ENCODE data around the gene INO80B.
"Not testable (repeated sequence)": the region's sequence is repeated elsewhere in the genome, so short reads cannot be mapped to it uniquely, and the experiment has no call there.

The INO80B gene

DNA sequence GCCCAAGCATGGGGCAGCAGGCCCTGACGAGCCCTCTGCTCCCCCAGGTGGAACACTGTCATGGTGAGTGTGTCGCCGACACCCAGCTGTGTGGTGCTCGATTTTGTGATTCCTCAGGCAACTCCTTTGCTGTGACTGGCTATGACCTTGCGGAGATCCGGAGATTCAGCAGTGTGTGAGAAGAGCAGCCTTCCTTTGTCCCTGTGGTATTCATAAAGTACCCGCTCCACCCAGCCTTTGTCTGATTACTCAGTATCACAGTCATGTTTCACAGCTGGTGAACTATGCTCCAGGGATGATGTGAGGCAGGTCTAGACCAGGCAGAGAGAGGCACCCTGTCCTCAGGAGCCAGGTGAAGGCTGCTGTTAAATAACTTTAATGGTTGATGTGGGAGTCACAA, 29.4 kb upstream of the INO80B start:
- DNase-seq (ENCODE audit: low read depth in 2 of 3, low spot score in 2 of 3), result no peak

DNA sequence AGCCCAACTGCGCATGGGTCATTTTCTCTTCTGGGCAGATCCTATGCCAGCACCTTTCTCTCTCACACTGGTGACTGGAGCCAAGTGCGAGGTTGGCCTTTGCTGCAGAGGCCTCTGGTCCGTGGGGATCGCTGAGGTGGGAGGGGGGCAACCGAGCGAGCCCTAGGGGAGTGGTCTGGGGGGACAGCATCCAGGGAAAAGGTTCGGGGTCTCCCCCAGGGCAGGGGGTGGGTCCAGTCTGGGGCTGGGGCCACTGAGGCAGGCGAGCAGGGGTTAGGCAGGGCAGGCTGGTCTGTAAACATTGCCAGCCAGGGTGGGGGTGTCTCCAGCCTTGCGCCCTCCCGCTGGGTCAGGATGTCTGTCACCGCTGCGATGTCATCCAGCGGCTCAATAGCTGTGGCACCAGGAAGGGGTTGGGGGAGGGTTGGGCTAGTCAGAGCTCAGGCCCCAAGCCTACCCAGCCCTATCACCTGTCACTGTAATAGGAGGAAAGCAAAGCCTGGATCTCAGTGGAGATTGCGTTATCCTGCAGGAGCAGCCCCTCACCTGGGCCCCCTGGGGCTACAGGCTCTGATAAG, 28.6 kb upstream of the INO80B start:
- DNase-seq (ENCODE audit: low read depth in 2 of 3, low spot score in 2 of 3), result no peak

DNA sequence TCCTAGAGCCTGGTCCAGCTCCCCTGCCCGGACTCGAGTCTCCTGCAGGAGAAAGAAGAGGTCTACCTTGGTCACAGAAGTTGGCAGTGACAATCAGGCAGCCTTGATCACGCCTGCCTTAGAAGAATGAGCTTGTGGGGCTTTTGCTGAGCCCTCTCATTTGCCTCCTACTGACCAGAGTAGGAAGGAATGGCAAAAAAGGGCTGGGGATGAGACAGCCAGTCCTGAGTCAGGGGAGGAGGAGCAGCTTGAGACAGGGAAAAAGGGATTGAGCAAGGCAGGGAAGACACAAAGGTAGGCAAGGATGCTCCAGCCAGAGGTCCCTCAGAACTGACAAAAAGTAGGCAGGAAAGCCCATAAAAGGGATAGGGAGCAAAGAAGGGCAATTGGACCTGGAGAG, 27.3 kb upstream of the INO80B start:
- no peak for DNase-seq (ENCODE audit: low read depth in 2 of 3, low spot score in 2 of 3)

DNA sequence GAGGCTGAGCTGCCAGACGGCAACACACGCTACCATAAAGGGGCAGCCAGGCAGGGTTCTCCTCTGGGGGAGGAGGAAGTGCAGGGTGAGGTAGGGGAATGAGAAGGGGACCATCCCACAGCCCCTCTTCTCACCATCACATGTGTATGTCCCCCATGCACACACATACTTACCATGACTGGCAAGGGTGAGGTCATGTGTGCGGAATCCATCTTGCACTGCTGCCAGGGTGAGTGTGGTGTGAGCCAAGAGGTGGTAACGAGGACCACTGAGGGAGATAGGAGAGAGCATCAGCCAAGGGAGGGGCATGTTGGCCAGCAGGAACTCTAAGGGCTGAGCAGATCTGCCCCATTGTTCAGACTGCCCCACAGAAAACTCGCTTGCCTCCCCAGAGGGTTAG, 26.2 kb upstream of the INO80B start:
- DNase-seq (ENCODE audit: low read depth in 2 of 3, low spot score in 2 of 3), result no peak

DNA sequence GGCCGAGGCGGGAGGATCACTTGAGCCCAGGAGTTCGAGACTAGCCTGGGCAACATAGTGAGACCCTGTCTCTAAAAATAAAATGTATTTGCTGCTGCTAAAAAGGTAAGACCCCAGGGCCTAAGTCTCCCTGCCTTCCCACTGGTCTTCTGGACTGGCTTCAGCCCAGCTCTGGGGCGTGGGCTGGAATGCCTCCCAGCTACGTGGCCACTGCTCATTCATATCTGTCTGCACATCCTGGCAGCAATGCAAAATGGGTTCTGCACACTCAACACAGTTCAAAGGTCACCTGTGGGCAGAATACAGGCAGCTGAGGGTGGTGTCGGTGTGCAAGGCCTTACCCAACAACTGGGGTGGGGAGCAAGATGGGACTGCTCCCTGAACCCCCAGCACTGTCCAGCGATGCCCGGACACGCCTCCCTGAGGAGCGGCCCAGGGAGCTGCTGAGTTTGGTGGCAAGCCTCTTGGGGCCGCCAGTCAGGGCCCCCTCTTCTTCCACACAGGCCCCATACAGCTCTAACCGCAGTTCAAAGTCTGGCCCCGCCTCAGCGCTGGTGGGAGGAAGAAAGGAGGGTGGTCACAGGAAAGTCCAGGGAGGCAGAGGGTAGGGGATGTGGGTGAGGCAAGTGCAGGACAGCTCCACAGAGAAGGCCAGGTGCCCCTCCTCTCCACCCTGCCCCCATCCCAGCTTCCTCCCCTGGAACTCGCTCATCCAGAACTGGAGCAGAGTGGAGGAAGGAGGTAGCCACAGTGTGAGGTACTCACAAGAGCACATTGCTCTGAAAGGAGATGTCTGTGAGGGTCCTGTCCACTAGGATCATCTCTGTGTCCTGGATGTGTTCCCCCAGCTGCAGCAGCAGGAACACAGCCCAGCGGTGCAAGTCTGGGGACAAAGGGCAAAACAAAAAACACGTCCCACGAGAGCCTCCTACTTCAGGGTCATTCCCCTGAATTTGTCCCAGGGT, 25.1 kb upstream of the INO80B start:
- DNase-seq (ENCODE audit: low read depth in 2 of 3, low spot score in 2 of 3), result no peak

DNA sequence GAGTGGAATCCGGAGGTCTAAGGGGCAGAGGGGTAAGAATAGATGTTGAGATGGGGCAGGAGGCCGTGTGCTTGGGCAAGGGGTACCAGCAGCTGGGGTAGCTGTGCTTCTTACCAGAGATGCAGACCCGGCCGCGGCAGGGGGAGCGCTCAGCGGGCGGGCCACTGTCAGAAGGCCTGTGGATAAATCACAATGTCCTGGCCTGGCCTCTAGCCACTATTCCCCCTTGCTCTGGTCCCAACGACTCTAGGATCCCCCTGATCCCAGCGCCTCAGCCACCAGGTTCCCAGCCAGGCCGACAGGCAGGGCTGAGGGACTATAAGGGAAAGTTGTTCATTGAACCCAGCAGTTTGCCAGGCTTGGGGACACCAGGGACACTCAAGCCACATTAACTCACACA, 24.4 kb upstream of the INO80B start:
- DNase-seq (ENCODE audit: low read depth in 2 of 3, low spot score in 2 of 3), result no peak

DNA sequence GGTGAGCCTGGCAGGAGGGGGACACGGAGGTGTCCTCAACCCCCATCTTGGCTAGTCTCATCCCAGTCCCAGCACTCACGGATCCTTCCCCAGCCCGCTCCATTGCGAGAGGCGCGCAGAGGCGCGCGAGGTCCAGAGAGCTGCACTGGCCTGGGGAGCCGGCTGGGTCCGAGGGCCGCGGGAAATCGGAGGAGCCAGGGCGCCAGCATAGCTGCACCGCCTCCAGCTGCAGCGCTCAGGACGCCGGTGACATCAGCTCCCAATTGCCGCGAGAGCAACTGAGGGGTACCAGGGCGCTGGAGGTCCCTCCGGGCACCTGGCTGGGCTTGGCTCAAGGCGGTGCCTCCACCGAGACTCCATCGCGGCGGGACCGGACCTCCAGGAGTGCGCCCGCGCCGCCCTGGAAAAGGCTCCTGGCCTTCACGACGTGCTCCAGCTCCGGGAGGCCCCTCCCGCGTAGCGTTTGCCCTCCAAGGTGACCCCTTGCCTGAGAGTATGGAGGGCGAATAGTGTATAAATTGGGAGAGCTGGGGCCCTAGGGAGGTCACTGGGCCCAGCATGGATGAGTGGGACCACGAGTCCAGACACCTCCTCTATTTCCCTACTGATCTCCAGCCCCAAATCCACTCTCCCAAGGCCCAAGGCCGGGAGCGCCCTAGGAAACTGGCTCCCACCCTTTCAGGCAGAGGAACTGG, 18.6 kb upstream of the INO80B start:
- DNase-seq (ENCODE audit: low read depth in 2 of 3, low spot score in 2 of 3), result no peak

DNA sequence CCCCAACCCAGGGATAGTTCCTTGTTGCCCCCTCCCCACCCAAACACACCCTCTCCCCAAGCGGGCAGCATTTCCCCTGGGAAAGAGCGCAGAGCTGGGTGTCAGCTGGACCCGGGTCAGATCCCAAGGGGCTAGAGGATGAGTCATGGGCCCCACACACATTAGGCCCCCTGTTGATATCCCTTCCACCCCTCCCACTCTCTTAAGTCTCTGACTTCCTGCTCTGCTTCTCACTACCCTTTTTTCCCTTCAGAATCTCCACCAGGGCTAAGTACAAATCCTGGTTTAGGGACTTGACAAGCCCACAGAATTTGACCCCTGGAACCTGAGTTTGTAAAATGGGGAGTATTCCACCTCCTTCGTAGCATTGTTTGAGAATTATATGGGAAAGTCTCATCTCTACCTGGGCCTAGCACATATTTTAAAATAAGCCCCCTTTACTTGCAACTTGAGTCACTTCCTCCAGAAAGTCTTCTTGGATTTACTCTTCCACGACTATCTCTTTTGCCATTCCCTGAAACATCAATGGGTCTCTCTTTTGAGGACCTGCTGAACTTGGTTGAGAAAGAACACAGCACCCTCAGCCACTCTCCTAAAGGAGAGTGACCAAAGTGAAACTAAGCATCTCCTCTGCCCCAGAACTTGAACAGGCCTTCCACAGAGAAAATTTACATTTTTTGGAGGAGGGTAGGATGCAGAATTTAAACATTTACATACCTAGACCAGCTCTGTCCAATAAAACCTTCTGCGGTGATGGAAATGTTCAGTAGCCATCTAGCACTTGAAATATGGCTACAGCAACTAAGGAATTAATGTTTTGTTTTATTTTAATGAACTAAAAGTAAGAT, 17.8 kb upstream of the INO80B start:
- no peak for DNase-seq (ENCODE audit: low read depth in 2 of 3, low spot score in 2 of 3)

DNA sequence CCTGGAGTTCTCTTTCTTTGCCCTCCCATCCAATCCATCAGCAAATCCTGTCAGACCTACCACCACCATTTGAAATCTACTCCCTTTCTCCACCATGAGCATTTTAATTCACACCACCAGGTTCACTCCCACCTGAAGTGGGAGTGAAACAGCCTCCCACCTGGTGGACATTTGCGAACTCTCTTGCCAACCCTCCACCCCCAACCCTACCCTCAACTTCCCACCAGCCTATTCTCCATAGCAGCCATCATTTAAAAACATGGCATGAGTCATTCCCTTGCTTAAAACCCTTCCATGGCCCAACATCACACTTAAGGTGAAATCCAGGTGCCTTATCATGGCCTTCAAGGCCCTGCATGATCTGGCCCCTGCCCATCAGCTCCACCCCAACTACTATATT, 16.6 kb upstream of the INO80B start:
- DNase-seq (ENCODE audit: low read depth in 2 of 3, low spot score in 2 of 3), result no peak

DNA sequence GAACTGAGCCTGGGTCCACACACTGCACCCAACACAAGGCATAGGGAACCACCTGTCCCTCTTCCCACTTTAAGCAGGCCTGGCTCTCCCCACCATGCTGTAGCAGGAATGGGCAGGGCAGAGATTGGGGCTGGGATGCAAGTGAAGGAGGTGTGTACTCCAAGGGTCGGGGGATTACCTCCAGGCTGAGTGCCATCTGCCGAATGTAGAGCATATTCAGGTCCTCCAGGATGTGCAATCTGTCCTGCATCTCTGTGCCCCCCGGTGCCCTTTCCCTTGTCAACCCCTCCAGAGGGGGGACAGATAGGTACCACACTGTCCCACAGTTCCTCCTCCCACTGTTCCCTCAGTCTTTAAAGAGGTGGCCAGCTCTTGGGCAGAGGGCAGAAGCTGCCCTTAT, 15.5 kb upstream of the INO80B start:
- no peak for DNase-seq (ENCODE audit: low read depth in 2 of 3, low spot score in 2 of 3)

DNA sequence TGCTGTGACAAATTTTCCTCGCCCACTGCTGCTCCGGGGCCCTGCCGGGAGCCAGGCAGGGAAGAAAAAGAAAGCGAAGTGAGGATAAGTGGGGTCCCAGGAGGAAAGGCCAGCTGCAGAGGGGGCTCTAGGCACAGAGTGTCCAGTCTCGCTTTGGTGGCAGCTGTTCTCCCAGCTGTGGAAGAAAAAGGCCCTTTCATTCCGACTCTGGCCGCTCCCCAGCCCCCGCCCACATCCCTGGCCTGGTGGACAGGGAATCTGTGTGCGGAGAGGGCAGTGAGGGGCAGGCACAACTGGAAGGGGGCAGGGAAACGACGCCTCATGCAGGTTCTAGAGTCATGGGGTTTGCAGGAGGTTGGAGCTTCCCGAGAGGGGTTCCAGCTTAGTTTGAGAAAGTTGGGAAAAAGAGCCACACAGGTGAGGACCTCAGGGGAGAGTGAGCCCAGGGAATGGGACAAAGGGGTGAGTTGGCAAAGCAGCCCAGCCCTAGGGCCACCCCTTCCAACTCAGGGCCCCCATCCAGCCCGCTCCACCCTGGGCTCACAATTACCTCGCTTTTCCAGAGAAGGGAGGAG, 15.0 kb upstream of the INO80B start:
- DNase-seq (ENCODE audit: low read depth in 2 of 3, low spot score in 2 of 3), result no peak

DNA sequence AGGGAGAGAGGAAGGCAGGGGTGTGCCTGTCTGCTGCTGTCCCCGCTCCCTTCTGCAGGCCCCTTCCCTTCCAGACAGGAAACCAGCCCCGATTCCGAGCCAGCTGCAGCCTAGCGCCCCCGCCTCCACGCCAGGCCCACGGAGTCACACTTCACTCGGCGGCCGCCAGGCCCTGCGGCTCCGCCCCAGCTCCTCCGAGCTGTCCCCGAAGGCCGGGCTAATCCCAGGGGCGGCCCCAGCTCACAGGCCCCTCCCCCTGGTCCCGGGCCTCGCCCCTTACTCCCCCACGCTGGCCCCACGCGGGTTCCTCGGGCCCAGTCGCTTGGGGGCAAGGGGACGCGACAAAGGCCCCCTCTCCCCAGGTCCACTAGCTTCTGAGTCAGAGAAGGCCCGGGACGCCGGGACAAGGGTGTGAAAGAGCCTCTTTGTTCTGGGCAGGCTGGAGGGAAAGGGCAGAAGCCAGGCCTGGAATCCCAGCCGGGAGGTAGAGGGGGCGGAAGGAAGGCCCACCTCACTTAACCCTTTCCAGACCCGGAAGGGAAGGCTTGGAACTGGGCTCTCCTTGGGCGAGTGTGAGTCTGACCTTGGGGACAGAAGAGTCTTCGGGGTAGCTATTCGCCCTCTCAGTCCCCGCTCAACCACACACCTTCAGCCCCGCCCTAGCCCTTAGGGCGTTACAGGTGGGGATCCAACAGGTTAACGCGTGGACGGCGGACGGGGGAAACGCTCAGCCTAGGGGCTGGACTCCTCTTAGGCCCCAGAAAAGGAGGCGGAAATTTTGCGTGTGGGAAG, 14.3 kb upstream of the INO80B start:
- DNase-seq (ENCODE audit: low read depth in 2 of 3, low spot score in 2 of 3), result no peak

DNA sequence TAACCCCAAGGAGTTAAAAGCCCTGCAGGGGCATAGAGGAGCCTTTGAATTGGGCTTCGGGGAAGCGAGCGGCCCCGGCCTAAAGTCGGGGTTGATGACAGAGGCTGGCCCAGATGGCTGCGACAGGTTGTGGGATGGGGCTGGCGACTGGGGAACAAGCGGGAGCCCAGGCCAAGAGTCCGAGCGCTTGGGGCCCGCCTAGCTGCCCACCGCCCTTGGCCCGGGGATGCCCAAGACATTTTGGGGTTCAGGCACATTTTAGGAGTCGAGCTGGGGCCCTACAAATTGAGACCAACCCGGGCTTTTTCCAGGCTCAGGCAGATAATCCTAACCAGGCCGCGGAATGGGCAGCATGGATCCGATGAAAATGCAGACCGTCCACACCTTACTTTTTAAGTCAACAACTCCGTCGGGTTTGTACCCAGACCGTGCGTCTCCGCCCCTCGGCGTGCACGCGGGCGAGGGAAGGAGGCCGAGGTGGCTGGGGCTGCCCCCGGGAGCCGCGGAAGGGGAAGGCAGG, 13.7 kb upstream of the INO80B start:
- no peak for DNase-seq (ENCODE audit: low read depth in 2 of 3, low spot score in 2 of 3)

DNA sequence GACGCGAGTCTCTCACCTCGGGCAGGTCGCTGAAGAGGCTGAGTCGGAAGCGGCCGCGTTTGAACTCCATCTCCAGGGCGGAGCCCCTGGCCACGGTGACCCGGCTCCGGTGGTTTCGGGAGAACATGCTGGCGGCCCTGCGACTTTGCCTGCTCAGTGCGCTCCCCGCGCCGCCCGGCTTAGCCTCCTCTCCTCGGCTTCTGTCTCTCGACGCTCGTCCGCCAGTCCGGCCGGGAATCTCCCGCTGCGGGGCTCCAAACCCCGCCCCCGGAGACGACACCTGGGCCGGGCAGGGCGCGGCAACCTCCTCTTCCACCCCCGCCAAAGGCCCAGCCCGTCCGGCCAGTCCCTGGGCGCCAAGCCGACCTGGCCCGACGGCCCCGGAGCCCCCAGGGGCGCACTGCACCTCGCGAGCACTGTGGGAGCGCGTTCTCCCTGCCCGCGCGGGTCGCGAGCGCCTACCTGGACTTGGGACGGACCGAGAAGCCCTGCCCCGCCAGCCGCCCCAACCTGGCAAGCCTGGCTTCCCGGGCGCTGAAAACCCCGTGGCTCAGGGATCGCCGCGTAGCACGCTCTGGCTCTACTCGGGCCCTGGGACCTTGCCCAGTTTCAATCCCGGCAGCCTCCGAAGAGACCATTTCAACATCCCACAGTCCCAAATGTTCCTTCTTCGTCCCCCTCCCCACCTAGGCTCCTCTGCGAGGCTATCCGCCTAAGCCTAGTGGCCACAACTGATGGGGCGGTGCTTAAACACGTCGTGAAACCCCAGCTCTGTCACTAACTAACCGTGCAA, 13.0 kb upstream of the INO80B start, which contains the start of gene RTKN:
Gene RTKN, minus strand, starts transcription at position 248 of the 793 bp plus-strand sequence. Its CDS starts 121 bp downstream, at position 127.
- DNase-seq (ENCODE audit: low read depth in 2 of 3, low spot score in 2 of 3), result no peak

DNA sequence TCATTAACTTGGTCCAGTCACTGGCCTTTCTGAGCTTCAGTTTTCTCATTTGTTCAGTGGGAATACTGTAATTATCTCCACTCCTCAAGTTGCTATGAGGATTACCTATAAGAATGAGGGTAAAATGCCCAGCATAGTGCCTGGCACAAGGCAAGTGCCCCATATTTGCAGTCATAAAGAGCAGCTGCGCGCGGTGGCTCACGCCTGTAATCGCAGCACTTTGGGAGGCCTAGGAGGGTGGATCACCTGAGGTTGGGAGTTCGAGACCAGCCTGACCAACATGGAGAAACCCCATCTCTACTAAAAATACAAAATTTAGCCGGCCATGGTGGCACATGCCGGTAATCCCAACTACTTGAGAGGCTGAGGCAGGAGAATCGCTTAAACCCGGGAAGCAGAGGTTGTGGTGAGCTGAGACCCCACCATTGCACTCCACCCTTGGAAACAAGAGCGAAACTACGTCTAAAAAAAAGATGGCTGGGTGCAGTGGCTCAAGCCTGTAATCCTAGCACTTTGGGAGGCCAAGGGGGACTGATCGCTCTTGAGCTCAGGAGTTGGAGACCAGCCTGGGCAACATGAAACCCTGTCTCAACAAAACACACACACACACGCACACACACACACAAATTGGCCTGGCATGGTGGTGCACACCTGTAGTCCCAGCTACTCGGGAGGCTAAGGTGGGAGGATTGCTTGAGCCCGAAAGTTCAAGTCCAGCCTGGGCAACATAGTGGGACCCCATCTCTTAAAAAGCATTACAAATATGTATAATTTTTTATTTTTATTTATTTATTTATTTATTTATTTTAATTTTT, 12.2 kb upstream of the INO80B start:
- not testable (repeated sequence) for DNase-seq (ENCODE audit: low read depth in 2 of 3, low spot score in 2 of 3)

DNA sequence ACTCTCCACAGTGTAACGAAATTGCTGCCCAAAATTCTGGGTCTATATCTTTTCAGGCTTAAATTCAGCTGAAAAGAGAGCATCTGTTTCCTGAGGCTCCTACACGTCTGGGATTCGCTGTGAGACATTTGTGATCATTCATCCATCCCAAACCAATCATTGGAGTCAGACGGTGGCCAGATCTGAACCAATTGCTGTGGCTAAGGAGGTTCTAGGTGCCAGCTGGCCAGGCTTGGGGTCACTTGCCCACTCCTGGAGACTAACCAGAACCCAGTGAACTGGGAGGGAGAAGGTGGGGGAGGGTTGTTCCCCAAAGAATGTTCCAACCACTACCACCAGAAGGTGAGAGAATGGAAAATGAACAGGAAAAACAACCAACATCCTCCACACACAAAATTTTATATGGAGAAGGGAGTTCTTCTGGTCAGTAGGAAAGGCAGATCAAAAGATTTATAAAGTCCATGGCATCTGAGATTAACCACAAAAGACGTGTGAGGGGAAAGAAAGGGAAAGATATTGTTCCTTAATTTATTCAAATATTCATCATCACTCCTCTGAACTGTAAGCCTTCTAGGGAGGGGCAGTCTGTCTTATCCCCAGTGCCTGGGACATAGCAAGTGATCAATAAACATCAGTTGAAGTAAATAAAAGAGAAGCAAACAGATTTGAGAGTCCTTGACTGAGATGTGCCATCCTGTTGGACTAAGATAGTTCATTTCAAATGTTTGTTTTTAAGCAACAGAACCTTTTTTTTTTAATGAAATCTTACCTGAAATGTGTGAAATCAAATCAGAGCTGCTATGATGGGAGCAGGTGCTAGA, 10.2 kb upstream of the INO80B start:
- no peak for DNase-seq (ENCODE audit: low read depth in 2 of 3, low spot score in 2 of 3)

Measured in activated CD8-positive, alpha-beta memory T cell treated with anti-CD3 and anti-CD28 coated beads for 48 hours (primary cell).